HepG2 (cell line): ENCODE results near the gene SIGMAR1. TPM values are rescaled to one million over a fixed set of nuclear protein-coding genes. Genes with fewer than 3 reads are reported as not detected.

ENCODE experiments used
- AGO1 ChIP-seq: fragments of 200-400 bp; formaldehyde crosslinking; IDR thresholded peaks from 2 replicates; pipeline ENCODE4 v1.6.1; 2017; ENCODE audit warnings: mild to moderate bottlenecking, low read depth, low read length, moderate library complexity; ENCODE audit not compliant: poor library complexity, severe bottlenecking
- BHLHE40 ChIP-seq: IDR thresholded peaks from 2 replicates; pipeline ENCODE4 v1.6.1; 2011; ENCODE audit warnings: low read length, improper control_type of control experiment
- EEA1 ChIP-seq: sonication (generic); formaldehyde crosslinking; IDR thresholded peaks from 2 replicates; pipeline ENCODE4 v1.5.1; 2020; ENCODE audit warnings: mild to moderate bottlenecking, missing genetic modification reagents, borderline replicate concordance
- FOSL1 ChIP-seq: sonication (generic); formaldehyde crosslinking; IDR thresholded peaks from 2 replicates; pipeline ENCODE4 v1.9.0; 2021; ENCODE audit warnings: missing genetic modification reagents, borderline replicate concordance
- HOXA5 ChIP-seq: sonication (generic); formaldehyde crosslinking; IDR thresholded peaks from 2 replicates; pipeline ENCODE4 v1.4.0; 2020; ENCODE audit warnings: missing genetic modification reagents
- KDM5A ChIP-seq: fragments of 200-600 bp; sonication (generic); IDR thresholded peaks from 2 replicates; pipeline ENCODE4 v1.7.0; 2018; ENCODE audit warnings: antibody characterized with exemption, mild to moderate bottlenecking, low read length, borderline replicate concordance
- KDM6A ChIP-seq: IDR thresholded peaks from 2 replicates; pipeline ENCODE4 v1.6.1; 2016; ENCODE audit warnings: low read depth
- MAFK ChIP-seq, 2 experiments: IDR thresholded peaks in 1 of 2; conservative IDR thresholded peaks in 1 of 2; 2 replicates each; pipeline ENCODE4 v1.6.1; 2011; ENCODE audit warnings: improper control_type of control experiment in 2 of 2, low read length in 2 of 2
- NCOR1 ChIP-seq: fragments of 200-600 bp; sonication (generic); IDR thresholded peaks from 2 replicates; pipeline ENCODE4 v1.7.0; 2017; ENCODE audit warnings: antibody characterized with exemption, low read length, borderline replicate concordance
- NFE2 ChIP-seq: sonication (generic); formaldehyde crosslinking; IDR thresholded peaks from 2 replicates; pipeline ENCODE4 v1.4.0; 2020; ENCODE audit warnings: missing genetic modification reagents
- SATB2 ChIP-seq: sonication (generic); formaldehyde crosslinking; IDR thresholded peaks from 2 replicates; pipeline ENCODE4 v1.5.0; 2020; ENCODE audit warnings: missing genetic modification reagents
- SMARCE1 ChIP-seq: fragments of 450-650 bp; IDR thresholded peaks from 2 replicates; pipeline ENCODE4 v1.6.1; 2017; ENCODE audit warnings: borderline replicate concordance
- TBP ChIP-seq: sonication (generic); formaldehyde crosslinking; IDR thresholded peaks from 2 replicates; pipeline ENCODE4 v1.5.0; 2020; ENCODE audit warnings: missing genetic modification reagents
- ZEB1 ChIP-seq: IDR thresholded peaks from 2 replicates; pipeline ENCODE4 v1.6.1; 2012; ENCODE audit warnings: mild to moderate bottlenecking, low read depth, inconsistent platforms; ENCODE audit not compliant: insufficient replicate concordance
- ZFP36L1 ChIP-seq: sonication (generic); formaldehyde crosslinking; IDR thresholded peaks from 2 replicates; pipeline ENCODE4 v1.8.0; 2022; ENCODE audit warnings: mild to moderate bottlenecking, missing genetic modification reagents, moderate library complexity
- ZNF143 ChIP-seq: sonication (generic); formaldehyde crosslinking; IDR thresholded peaks from 2 replicates; pipeline ENCODE4 v1.4.0; 2020; ENCODE audit warnings: missing genetic modification reagents
- ZNF232 ChIP-seq: sonication (generic); formaldehyde crosslinking; IDR thresholded peaks from 2 replicates; pipeline ENCODE4 v1.4.0; 2020; ENCODE audit warnings: missing genetic modification reagents, borderline replicate concordance
- ZNF468 ChIP-seq: sonication (generic); formaldehyde crosslinking; IDR thresholded peaks from 2 replicates; pipeline ENCODE4 v1.8.0; 2022; ENCODE audit warnings: mild to moderate bottlenecking, moderate library complexity, missing genetic modification reagents
- polyA plus RNA-seq, 8 experiments: library from polyadenylated mRNA; depleted of rRNA in 3 of 8; stranded (reverse) in 7 of 8; unstranded in 1 of 8; fragments of >200 nt; fragmentation: Illumina TruSeq in 4 of 8; extraction: Trizol in 4 of 8; gene quantifications; 2 replicates each; pipeline versions ENCODE4 v1.2.1 to v1.2.3, GENCODE V29; 2011 to 2016; ENCODE audit warnings: low read depth in 4 of 8, missing spikeins in 1 of 8, mixed read lengths in 1 of 8; ENCODE audit not compliant: insufficient read depth in 1 of 8
- total RNA-seq, 5 experiments: library from RNA; depleted of rRNA; stranded (reverse); fragments of >200 nt; fragmentation: Illumina TruSeq; extraction: Trizol; gene quantifications; 2 replicates each; pipeline ENCODE4 v1.2.3, GENCODE V29; 2016; ENCODE audit warnings: low read depth in 1 of 5
- TF ChIP-seq, protein P1 (sequence below): sonication (generic); formaldehyde crosslinking; conservative IDR thresholded peaks from 2 replicates; pipeline ENCODE4 v1.4.0; 2020; ENCODE audit warnings: missing genetic modification reagents
- TF ChIP-seq, protein P2 (sequence below): sonication (generic); formaldehyde crosslinking; IDR thresholded peaks from 2 replicates; pipeline ENCODE4 v1.4.0; 2020; ENCODE audit warnings: low read depth, missing genetic modification reagents
- TF ChIP-seq, protein P3 (sequence below): sonication (generic); formaldehyde crosslinking; IDR thresholded peaks from 2 replicates; pipeline ENCODE4 v1.4.0; 2020; ENCODE audit warnings: mild to moderate bottlenecking, missing genetic modification reagents, borderline replicate concordance
- TF ChIP-seq, protein P4 (sequence below): IDR thresholded peaks from 2 replicates; pipeline ENCODE4 v1.6.1; 2016; ENCODE audit warnings: mild to moderate bottlenecking

Gene SIGMAR1
- total and polyA plus RNA-seq, 2 of the 13 experiments (the other 11 are each of a cell fraction or from before 2014, with no cell fraction given): 38.9 to 60.8 TPM

DNA sequence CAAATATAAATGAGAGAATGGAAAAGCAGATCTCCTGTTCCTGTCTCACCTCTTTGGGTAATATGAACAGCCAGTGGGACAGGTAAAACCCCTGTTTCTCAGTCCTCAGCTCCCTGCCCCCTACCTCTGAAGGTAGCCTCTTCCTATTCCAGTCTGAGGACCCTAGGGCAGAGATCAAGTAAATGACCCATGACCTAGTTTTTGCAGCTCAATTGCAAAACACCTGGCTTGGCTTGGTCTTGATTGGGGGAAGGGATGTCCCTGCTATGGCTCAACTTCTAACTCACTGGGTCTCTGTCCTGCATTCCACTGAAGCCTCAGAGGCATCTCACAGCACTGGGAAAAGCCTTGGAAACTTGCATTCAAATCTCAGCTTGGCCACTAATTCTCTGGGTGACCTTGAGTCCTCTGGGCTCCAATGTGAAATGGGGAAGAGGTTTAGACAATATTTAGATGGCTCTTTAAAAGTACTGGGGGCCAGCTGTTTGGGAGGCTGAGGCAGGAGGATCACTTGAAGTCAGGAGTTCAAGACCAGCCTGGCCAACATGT is 7.3 kb upstream of the SIGMAR1 start (continued):
- TF ChIP-seq, protein P1, sequence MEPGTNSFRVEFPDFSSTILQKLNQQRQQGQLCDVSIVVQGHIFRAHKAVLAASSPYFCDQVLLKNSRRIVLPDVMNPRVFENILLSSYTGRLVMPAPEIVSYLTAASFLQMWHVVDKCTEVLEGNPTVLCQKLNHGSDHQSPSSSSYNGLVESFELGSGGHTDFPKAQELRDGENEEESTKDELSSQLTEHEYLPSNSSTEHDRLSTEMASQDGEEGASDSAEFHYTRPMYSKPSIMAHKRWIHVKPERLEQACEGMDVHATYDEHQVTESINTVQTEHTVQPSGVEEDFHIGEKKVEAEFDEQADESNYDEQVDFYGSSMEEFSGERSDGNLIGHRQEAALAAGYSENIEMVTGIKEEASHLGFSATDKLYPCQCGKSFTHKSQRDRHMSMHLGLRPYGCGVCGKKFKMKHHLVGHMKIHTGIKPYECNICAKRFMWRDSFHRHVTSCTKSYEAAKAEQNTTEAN (CRISPR knock-in tag): no peak
- TF ChIP-seq ZEB1 (peak; percentile 56), SATB2 (CRISPR knock-in tag) (no peak), NFE2 (CRISPR knock-in tag) (no peak), MAFK (conservative IDR thresholded peaks at IDR 0.05 in 1 of 2, IDR thresholded peaks at IDR 0.05 in 1 of 2; ENCODE audit: low read length in 2 of 2) (no peak), NCOR1 (peak; percentile 94), ZFP36L1 (CRISPR knock-in tag) (no peak), TBP (CRISPR knock-in tag) (no peak), ZNF143 (no peak), BHLHE40 (0 out of 2 replicates have a peak, but pooled peaks have one; percentile 37), HOXA5 (no peak), AGO1 (no peak), KDM6A (peak; percentile 95), ZNF468 (no peak), EEA1 (CRISPR knock-in tag) (no peak), FOSL1 (CRISPR knock-in tag) (no peak), ZNF232 (CRISPR knock-in tag) (no peak), SMARCE1 (no peak), KDM5A (no peak)
- TF ChIP-seq, protein P2, sequence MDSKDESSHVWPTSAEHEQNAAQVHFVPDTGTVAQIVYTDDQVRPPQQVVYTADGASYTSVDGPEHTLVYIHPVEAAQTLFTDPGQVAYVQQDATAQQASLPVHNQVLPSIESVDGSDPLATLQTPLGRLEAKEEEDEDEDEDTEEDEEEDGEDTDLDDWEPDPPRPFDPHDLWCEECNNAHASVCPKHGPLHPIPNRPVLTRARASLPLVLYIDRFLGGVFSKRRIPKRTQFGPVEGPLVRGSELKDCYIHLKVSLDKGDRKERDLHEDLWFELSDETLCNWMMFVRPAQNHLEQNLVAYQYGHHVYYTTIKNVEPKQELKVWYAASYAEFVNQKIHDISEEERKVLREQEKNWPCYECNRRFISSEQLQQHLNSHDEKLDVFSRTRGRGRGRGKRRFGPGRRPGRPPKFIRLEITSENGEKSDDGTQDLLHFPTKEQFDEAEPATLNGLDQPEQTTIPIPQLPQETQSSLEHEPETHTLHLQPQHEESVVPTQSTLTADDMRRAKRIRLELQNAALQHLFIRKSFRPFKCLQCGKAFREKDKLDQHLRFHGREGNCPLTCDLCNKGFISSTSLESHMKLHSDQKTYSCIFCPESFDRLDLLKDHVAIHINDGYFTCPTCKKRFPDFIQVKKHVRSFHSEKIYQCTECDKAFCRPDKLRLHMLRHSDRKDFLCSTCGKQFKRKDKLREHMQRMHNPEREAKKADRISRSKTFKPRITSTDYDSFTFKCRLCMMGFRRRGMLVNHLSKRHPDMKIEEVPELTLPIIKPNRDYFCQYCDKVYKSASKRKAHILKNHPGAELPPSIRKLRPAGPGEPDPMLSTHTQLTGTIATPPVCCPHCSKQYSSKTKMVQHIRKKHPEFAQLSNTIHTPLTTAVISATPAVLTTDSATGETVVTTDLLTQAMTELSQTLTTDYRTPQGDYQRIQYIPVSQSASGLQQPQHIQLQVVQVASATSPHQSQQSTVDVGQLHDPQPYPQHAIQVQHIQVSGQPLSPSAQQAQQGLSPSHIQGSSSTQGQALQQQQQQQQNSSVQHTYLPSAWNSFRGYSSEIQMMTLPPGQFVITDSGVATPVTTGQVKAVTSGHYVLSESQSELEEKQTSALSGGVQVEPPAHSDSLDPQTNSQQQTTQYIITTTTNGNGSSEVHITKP (CRISPR knock-in tag): peak; percentile 90
- TF ChIP-seq, protein P3, sequence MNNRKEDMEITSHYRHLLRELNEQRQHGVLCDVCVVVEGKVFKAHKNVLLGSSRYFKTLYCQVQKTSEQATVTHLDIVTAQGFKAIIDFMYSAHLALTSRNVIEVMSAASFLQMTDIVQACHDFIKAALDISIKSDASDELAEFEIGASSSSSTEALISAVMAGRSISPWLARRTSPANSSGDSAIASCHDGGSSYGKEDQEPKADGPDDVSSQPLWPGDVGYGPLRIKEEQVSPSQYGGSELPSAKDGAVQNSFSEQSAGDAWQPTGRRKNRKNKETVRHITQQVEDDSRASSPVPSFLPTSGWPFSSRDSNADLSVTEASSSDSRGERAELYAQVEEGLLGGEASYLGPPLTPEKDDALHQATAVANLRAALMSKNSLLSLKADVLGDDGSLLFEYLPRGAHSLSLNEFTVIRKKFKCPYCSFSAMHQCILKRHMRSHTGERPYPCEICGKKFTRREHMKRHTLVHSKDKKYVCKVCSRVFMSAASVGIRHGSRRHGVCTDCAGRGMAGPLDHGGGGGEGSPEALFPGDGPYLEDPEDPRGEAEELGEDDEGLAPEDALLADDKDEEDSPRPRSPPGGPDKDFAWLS (CRISPR knock-in tag): no peak
- TF ChIP-seq, protein P4, sequence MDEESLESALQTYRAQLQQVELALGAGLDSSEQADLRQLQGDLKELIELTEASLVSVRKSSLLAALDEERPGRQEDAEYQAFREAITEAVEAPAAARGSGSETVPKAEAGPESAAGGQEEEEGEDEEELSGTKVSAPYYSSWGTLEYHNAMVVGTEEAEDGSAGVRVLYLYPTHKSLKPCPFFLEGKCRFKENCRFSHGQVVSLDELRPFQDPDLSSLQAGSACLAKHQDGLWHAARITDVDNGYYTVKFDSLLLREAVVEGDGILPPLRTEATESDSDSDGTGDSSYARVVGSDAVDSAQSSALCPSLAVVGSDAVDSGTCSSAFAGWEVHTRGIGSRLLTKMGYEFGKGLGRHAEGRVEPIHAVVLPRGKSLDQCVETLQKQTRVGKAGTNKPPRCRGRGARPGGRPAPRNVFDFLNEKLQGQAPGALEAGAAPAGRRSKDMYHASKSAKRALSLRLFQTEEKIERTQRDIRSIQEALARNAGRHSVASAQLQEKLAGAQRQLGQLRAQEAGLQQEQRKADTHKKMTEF (CRISPR knock-in tag): 0 out of 2 replicates have a peak, but pooled peaks have one; percentile 37
